Brain microvascular endothelial cell (primary cell): Measurements from ENCODE around the gene PM20D2.

Source experiments
- DNase-seq: peaks from one replicate; pipeline ENCODE4 v3.0.0-alpha.2; 2020
- H3K27ac ChIP-seq: fragments of 250-450 bp; sonication (Bioruptor Pico); 2 replicates; pipeline ENCODE4 v1.5.1; 2020; ENCODE audit warnings: mild to moderate bottlenecking, moderate library complexity
- H3K27me3 ChIP-seq: fragments of 250-450 bp; sonication (Bioruptor Pico); replicated peaks from 2 replicates; pipeline ENCODE4 v1.5.1; 2020; ENCODE audit warnings: mild to moderate bottlenecking
- H3K36me3 ChIP-seq: fragments of 250-450 bp; sonication (Bioruptor Pico); replicated peaks from 2 replicates; pipeline ENCODE4 v1.5.1; 2020; ENCODE audit warnings: mild to moderate bottlenecking
- H3K4me3 ChIP-seq: 2 replicates; pipeline ENCODE4 v1.5.1; 2011; ENCODE audit warnings: low read depth, mild to moderate bottlenecking, control low read depth, low read length, moderate library complexity
- CTCF ChIP-seq: IDR thresholded peaks from 2 replicates; pipeline ENCODE4 v1.5.1; 2011; ENCODE audit warnings: low read depth, mild to moderate bottlenecking, moderate library complexity, low read length, control low read depth, inconsistent platforms; ENCODE audit errors: missing control alignments
- in situ Hi-C: cut with HindIII; loops from 2 replicates; pipeline ENCODE4 v1.10.0; 2017; ENCODE audit warnings: low sequenced_read_pairs, low pct_ligation_motif_present

PM20D2 gene

GRCh38 chr6:89138173-89138572 is 7.7 kb upstream of the PM20D2 start:
- DNase-seq = no peak
- Histone ChIP-seq H3K27ac (no peak overlapping the region), H3K27me3 (no peaks in the 10 kb centered on the region), H3K36me3 (no peaks in the 10 kb centered on the region), H3K4me3 (no peak overlapping the region)
- in situ Hi-C loops = no loop called here
- TF ChIP-seq CTCF = no peak

- Histone ChIP-seq H3K27ac (no peak overlapping the region), H3K36me3 (no peaks in the 10 kb centered on the region), H3K4me3 (no peak overlapping the region), H3K27me3 (no peaks in the 10 kb centered on the region)
- no peak for DNase-seq
- no peak for TF ChIP-seq CTCF
- in situ Hi-C loops = no loop called here
Measured at GRCh38 chr6:89139509-89140346, 6.1 kb upstream of the PM20D2 start.

DNA sequence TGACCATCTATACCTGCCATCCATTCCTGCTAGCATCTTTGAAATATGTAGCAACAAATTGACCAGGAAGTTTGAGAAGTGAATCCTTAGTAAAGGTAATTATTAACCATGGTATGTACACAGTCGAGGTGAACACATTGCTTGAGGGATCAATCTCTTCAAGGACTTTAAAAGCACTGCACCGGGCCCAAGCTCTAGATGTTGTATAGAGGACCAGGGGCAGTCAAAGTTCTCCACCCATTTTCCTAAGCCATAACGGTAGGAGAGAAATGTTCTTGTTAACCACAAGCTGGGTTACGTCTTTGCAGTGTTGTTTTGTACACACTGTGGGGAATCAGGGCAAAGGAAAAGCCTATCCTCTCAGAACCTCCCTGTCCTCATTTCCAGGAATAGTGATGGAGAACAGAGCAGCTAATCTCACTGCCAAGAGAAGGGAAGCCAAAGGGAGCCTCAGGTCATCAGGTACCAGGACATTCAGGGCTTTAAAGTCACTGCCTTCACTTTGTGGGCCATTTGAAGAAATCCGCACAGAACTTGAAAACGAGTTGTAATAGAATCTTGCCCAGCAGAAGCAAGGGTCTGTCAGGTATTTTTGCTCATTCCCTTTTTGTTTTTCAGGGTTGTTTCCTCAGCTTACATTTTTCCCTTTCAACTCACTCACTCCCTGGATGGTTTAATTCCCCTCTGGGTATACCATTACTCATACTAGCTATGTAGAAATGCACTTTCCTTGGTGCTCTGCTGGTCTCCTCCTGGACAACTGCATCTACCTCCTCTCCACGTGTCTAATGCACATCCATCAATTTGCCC is 5.3 kb upstream of the PM20D2 start:
- Histone ChIP-seq H3K27me3 (no peaks in the 10 kb centered on the region), H3K27ac (no peak overlapping the region), H3K36me3 (no peaks in the 10 kb centered on the region), H3K4me3 (no peak overlapping the region)
- no peak for TF ChIP-seq CTCF
- in situ Hi-C loops = no loop called here
- no peak for DNase-seq

GRCh38 chr6:89144354-89144906 is 1.4 kb upstream of the PM20D2 start:
- TF ChIP-seq CTCF = no peak
- Histone ChIP-seq H3K36me3 (no peaks in the 10 kb centered on the region), H3K27me3 (no peaks in the 10 kb centered on the region), H3K27ac (no peak overlapping the region), H3K4me3 (no peak overlapping the region)
- in situ Hi-C loops = no loop called here
- no peak for DNase-seq

DNA sequence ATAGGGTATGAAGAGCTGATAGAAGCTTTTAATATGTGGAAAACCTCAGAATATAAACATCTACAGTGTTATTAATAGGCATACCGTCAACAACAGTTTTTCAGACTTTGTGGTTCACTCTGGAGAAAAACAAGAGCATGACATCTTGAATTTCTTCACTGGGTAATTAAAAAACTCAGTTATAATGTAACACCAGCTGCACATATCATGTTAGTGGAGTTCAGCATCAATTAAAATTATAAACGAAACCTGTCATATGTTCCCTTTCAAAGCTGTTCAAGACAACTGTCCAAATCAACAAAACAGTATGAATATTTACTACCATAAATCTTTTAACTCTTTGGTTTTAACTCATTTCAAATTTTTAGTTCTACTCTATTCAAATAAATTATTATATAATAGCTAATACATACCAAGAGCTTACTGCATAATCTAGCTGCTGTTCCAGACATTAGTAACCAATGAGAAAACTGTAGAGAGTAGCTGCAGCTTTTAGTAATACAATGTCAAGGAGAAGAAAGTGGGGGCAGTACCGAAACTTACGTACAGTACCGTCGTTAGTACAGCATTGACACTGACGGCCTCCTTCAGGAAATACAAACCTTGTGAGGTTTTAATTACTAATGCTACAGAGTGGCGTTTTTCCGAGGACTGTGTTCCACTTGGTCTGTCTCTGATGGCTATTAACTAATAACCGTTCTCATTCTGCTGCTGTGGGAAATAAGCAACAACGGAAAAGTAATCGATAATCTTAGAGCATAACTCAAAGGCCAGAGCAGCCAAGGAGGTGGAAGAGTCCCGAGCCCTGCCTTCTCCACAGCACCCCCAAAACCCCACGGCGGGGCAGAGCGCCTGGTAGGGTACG is 532 bp upstream of the PM20D2 start:
- no peak for TF ChIP-seq CTCF
- H3K27me3 ChIP-seq = no peaks in the 10 kb centered on the region
- H3K36me3 ChIP-seq = no peaks in the 10 kb centered on the region
- no peak overlapping the region for H3K27ac ChIP-seq
- H3K4me3 ChIP-seq = peak overlapping the region; percentile 63
- in situ Hi-C loops = no loop called here
- DNase-seq = no peak
